Body of pancreas (tissue), 4 donors: ENCODE results near the gene CCDC134. TPM values are rescaled to one million over a fixed set of nuclear protein-coding genes. Genes with fewer than 3 reads are reported as not detected.

Experiments used
- ATAC-seq: fragments of 150-250 bp; one replicate; pipeline ENCODE4 v1.9.1; 2016
- DNase-seq, 4 donors: peaks; one replicate each; pipeline ENCODE4 v3.0.0-alpha.2; 2019
- H3K27ac ChIP-seq, 4 donors: fragments of 200-600 bp; sonication (generic); 1 replicate in 3 of 4; 2 replicates in 1 of 4; pipeline versions ENCODE4 v1.5.1 to v1.6.1; 2016 to 2019; ENCODE audit warnings: mild to moderate bottlenecking in 1 of 4, mixed read lengths in 1 of 4, moderate library complexity in 1 of 4
- H3K27me3 ChIP-seq, 2 donors: fragments of 200-600 bp; sonication (generic); one replicate each; pipeline ENCODE4 v1.6.0; 2016; ENCODE audit warnings: mild to moderate bottlenecking in 1 of 2
- H3K36me3 ChIP-seq, 2 donors: fragments of 200-600 bp; sonication (generic); replicated peaks in 1 of 2; 2 replicates each; pipeline ENCODE4 v1.5.1; 2016; ENCODE audit warnings: low read depth in 2 of 2; ENCODE audit not compliant: insufficient read depth in 1 of 2
- H3K4me1 ChIP-seq: fragments of 200-600 bp; sonication (generic); one replicate; pipeline ENCODE4 v1.6.0; 2016
- H3K4me3 ChIP-seq, 2 donors: fragments of 200-600 bp; sonication (generic); 1 replicate in 1 of 2; 2 replicates in 1 of 2; pipeline ENCODE4 v1.5.1; 2016 to 2019
- H3K9me3 ChIP-seq, 3 donors: fragments of 200-600 bp; sonication (generic); 1 replicate in 2 of 3; 2 replicates in 1 of 3; pipeline ENCODE4 v1.5.1; 2016
- POLR2A ChIP-seq, 3 donors: fragments of 450-650 bp; IDR thresholded peaks; one replicate each; pipeline ENCODE4 v1.6.1; 2016; ENCODE audit warnings: antibody characterized with exemption in 3 of 3, mild to moderate bottlenecking in 2 of 3
- WGBS, 2 donors: methylation state at CpG; one replicate each; pipeline ENCODE4 v1.1.5; 2017; 5-methylcytosine and 5-hydroxymethylcytosine counted together
- intact Hi-C: fragments of 100-400 bp; cut with DNase I; formaldehyde crosslinking; loops from one replicate; pipeline ENCODE4 v1.15.1; 2023
- total RNA-seq, 2 donors: library from RNA; depleted of rRNA; stranded (reverse); fragments of >200 nt; gene quantifications; one replicate each; pipeline ENCODE4 v1.1.0, GENCODE V29; 2016
- TF ChIP-seq, protein P1 (sequence below), 7 experiments: fragments of 450-650 bp in 4 of 7; fragments of 200-600 bp in 3 of 7; sonication (generic) in 3 of 7; IDR thresholded peaks; one replicate each; pipeline ENCODE4 v1.5.1; 2016 to 2019; ENCODE audit warnings: antibody characterized with exemption in 7 of 7

Gene CCDC134
- total RNA-seq, 2 donors from 2014 or later = 3.1 to 13.5 TPM

GRCh38 chr22:41846268-41846987 is 45.9 kb downstream of the CCDC134 start:
- no peaks in the 10 kb centered on the region for H3K27me3 ChIP-seq
- H3K4me1 ChIP-seq = peaks cover 54% of the 10 kb centered on the region
- intact Hi-C loops = no loop called here
- no peaks in the 10 kb centered on the region for H3K36me3 ChIP-seq
- no peak for TF ChIP-seq POLR2A (IDR thresholded peaks at IDR 0.05)
- TF ChIP-seq, protein P1, sequence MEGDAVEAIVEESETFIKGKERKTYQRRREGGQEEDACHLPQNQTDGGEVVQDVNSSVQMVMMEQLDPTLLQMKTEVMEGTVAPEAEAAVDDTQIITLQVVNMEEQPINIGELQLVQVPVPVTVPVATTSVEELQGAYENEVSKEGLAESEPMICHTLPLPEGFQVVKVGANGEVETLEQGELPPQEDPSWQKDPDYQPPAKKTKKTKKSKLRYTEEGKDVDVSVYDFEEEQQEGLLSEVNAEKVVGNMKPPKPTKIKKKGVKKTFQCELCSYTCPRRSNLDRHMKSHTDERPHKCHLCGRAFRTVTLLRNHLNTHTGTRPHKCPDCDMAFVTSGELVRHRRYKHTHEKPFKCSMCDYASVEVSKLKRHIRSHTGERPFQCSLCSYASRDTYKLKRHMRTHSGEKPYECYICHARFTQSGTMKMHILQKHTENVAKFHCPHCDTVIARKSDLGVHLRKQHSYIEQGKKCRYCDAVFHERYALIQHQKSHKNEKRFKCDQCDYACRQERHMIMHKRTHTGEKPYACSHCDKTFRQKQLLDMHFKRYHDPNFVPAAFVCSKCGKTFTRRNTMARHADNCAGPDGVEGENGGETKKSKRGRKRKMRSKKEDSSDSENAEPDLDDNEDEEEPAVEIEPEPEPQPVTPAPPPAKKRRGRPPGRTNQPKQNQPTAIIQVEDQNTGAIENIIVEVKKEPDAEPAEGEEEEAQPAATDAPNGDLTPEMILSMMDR (IDR thresholded peaks at IDR 0.05) = no peak
- no peak for DNase-seq
- no peak for ATAC-seq
- peak overlapping the region in 1 of 4 donors; percentile 48 for H3K27ac ChIP-seq
- no peaks in the 10 kb centered on the region for H3K9me3 ChIP-seq
- H3K4me3 ChIP-seq = no peak overlapping the region
- WGBS, 2 donors = 73 to 83% methylated on average over 10 of the region's 10 CpGs

DNA sequence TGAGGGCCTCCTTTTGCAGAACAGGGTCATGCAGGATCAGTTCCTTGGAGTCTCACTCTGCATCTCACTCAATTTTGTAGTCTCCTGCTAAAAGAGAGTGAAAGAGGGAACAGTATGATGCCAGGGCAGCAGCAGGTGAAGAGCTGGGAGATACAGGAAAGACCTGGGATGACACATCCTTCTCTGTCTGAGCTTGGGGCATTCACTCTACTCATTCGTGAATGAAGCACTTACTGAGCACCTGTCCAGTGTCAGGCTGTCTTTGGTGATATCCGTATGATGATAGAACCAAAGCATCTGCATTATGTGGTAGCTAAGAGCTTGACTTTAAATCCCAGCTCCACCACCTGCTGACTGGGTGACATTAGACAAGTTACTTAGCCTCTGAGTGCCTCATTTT is 46.8 kb downstream of the CCDC134 start:
- WGBS, 2 donors = 63 to 71% methylated on average over 2 of the region's 2 CpGs
- Histone ChIP-seq H3K27me3 (no peaks in the 10 kb centered on the region), H3K9me3 (no peaks in the 10 kb centered on the region), H3K4me3 (no peak overlapping the region), H3K27ac (no peak overlapping the region), H3K36me3 (no peaks in the 10 kb centered on the region), H3K4me1 (peaks cover 48% of the 10 kb centered on the region)
- no peak for DNase-seq
- intact Hi-C loops = no loop called here
- ATAC-seq = no peak
- TF ChIP-seq POLR2A (IDR thresholded peaks at IDR 0.05) = no peak
- TF ChIP-seq, protein P1 (IDR thresholded peaks at IDR 0.05) = no peak

- Histone ChIP-seq H3K27ac (no peak overlapping the region), H3K9me3 (no peaks in the 10 kb centered on the region), H3K4me1 (peaks cover 40% of the 10 kb centered on the region), H3K36me3 (no peaks in the 10 kb centered on the region), H3K27me3 (no peaks in the 10 kb centered on the region), H3K4me3 (no peak overlapping the region)
- DNase-seq (peak in 1 of 4 donors; percentile 43), ATAC-seq (no peak)
- 66 to 98% methylated on average over 5 of the region's 5 CpGs for WGBS, 2 donors
- intact Hi-C loops = no loop called here
- no peak for TF ChIP-seq POLR2A (IDR thresholded peaks at IDR 0.05)
- TF ChIP-seq, protein P1 (IDR thresholded peaks at IDR 0.05) = no peak
Observed at GRCh38 chr22:41848468-41848867, 48.0 kb downstream of the CCDC134 start.

GRCh38 chr22:41856469-41856868 is 56.0 kb downstream of the CCDC134 start:
- H3K4me1 ChIP-seq = peaks cover 9% of the 10 kb centered on the region
- H3K27ac ChIP-seq = no peak overlapping the region
- H3K4me3 ChIP-seq = no peak overlapping the region
- DNase-seq (no peak), ATAC-seq (no peak)
- H3K27me3 ChIP-seq = no peaks in the 10 kb centered on the region
- intact Hi-C loops = no loop called here
- no peaks in the 10 kb centered on the region for H3K9me3 ChIP-seq
- TF ChIP-seq, protein P1 (IDR thresholded peaks at IDR 0.05) = no peak
- TF ChIP-seq POLR2A (IDR thresholded peaks at IDR 0.05) = no peak
- no peaks in the 10 kb centered on the region for H3K36me3 ChIP-seq
- WGBS, 2 donors = 71 to 88% methylated on average over 2 of the region's 2 CpGs
